K562 (cell line): ENCODE data around the gene EML1. TPM values are rescaled to one million over a fixed set of nuclear protein-coding genes. Genes with fewer than 3 reads are reported as not detected.
A peak's percentile ranks its signal among the peaks of the same experiment; 100 is the strongest.

Experiments
- ATAC-seq: fragments of 200-7000 bp; cut with Tn5 transposase; 3 replicates; pipeline ENCODE4 v1.9.1; 2020; ENCODE audit warnings: moderate library complexity
- BruUV-seq: library from RNA; stranded (reverse); fragments of 400-500 nt; replicated peaks from 2 replicates; lab custom pipeline; 2021; lab: Mats Ljungman, UMichigan
- CTCF ChIA-PET: fragments of 300-600 bp; formaldehyde crosslinking; extraction: SDS; loops from one replicate; lab custom pipeline; 2021; ENCODE audit warnings: low intra/inter-chr PET ratio; lab: Yijun Ruan, JAX
- POLR2A ChIA-PET: fragments of 300-600, 350-650 bp; sonication (Branson Sonifier 250); formaldehyde crosslinking; extraction: SDS; loops from one replicate; lab custom pipeline; 2021; ENCODE audit warnings: antibody characterized with exemption, inconsistent platforms; lab: Yijun Ruan, JAX
- DNase-seq, 4 experiments: peaks; one replicate each; pipeline versions ENCODE4 v3.0.0 to v3.0.0-alpha.2; 2011 to 2018; ENCODE audit warnings: low spot score in 3 of 4, mixed read lengths in 3 of 4; ENCODE audit errors: extremely low read depth in 1 of 4
- FAIRE-seq: peaks from 2 replicates; lab custom pipeline; 2011; peaks lifted over from hg19 to GRCh38; lab: Jason Lieb, UNC
- H2AFZ ChIP-seq: 2 replicates; pipeline ENCODE4 v1.6.0; 2011; ENCODE audit warnings: low read depth, low read length, control low read depth, inconsistent platforms
- H3K27ac ChIP-seq: fragments of 200-600 bp; 3 replicates; pipeline ENCODE4 v1.8.0; 2011; ENCODE audit warnings: low read depth, mild to moderate bottlenecking, control low read depth, inconsistent platforms, low read length, moderate library complexity, mixed read lengths; ENCODE audit errors: extremely low read depth
- H3K27me3 ChIP-seq, 2 experiments: fragments of 300-600 bp in 1 of 2; 2 replicates in 1 of 2; 3 replicates in 1 of 2; pipeline versions ENCODE4 v1.6.0 to v1.8.0; 2011; ENCODE audit warnings: inconsistent platforms in 2 of 2, low read length in 2 of 2, mild to moderate bottlenecking in 1 of 2, mixed read lengths in 1 of 2, moderate library complexity in 1 of 2; ENCODE audit not compliant: control insufficient read depth in 2 of 2, insufficient read depth in 2 of 2
- H3K36me3 ChIP-seq: fragments of 300-600 bp; 3 replicates; pipeline ENCODE4 v1.8.0; 2011; ENCODE audit warnings: mild to moderate bottlenecking, low read length, inconsistent platforms; ENCODE audit not compliant: control insufficient read depth, insufficient read depth
- H3K4me1 ChIP-seq, 2 experiments: fragments of 200-600 bp in 1 of 2; replicated peaks in 1 of 2; 2 replicates in 1 of 2; 3 replicates in 1 of 2; pipeline versions ENCODE4 v1.5.1 to v1.8.0; 2011; ENCODE audit warnings: inconsistent platforms in 2 of 2, low read length in 2 of 2, mild to moderate bottlenecking in 1 of 2, mixed read lengths in 1 of 2, moderate library complexity in 1 of 2; ENCODE audit not compliant: control insufficient read depth in 2 of 2, insufficient read depth in 2 of 2
- H3K4me2 ChIP-seq: 2 replicates; pipeline ENCODE4 v1.6.1; 2011; ENCODE audit warnings: low read length, control low read depth, inconsistent platforms, mixed read lengths; ENCODE audit not compliant: insufficient read depth
- H3K4me3 ChIP-seq: fragments of 200-600 bp; sonication (generic), shearing (Covaris generic); 2 replicates; pipeline ENCODE4 v1.5.1; 2016; ENCODE audit warnings: control low read depth, inconsistent platforms
- H3K79me2 ChIP-seq: fragments of 200-600 bp; 3 replicates; pipeline ENCODE4 v1.8.0; 2011; ENCODE audit warnings: low read length, inconsistent platforms; ENCODE audit not compliant: control insufficient read depth, insufficient read depth
- H3K9ac ChIP-seq, 2 experiments: 2 replicates each; pipeline versions ENCODE4 v1.6.0 to v1.6.1; 2011; ENCODE audit warnings: low read depth in 2 of 2, low read length in 2 of 2, control low read depth in 1 of 2, inconsistent platforms in 1 of 2, mild to moderate bottlenecking in 1 of 2, mixed read lengths in 1 of 2; ENCODE audit not compliant: insufficient read depth in 1 of 2
- H3K9me1 ChIP-seq: one replicate; pipeline ENCODE4 v1.6.0; 2011; ENCODE audit warnings: inconsistent platforms, mild to moderate bottlenecking, low read length, moderate library complexity; ENCODE audit not compliant: control insufficient read depth, insufficient read depth
- H3K9me3 ChIP-seq: replicated peaks from 2 replicates; pipeline ENCODE4 v1.5.1; 2011; ENCODE audit warnings: low read depth, low read length, inconsistent platforms; ENCODE audit not compliant: control insufficient read depth, insufficient read depth
- H4K20me1 ChIP-seq: replicated peaks from 2 replicates; pipeline ENCODE4 v1.6.1; 2011; ENCODE audit warnings: low read length, inconsistent platforms, mixed read lengths; ENCODE audit not compliant: control insufficient read depth, insufficient read depth
- E2F6 ChIP-seq, 2 experiments: IDR thresholded peaks; 2 replicates each; pipeline ENCODE4 v1.6.1; 2011; ENCODE audit warnings: borderline replicate concordance in 1 of 2, control low read depth in 1 of 2, low read depth in 1 of 2, low read length in 1 of 2, mild to moderate bottlenecking in 1 of 2, mixed read lengths in 1 of 2, moderate library complexity in 1 of 2; ENCODE audit not compliant: insufficient read depth in 1 of 2, insufficient read length in 1 of 2, poor library complexity in 1 of 2, severe bottlenecking in 1 of 2; ENCODE audit errors: extremely low read depth in 1 of 2
- FIP1L1 ChIP-seq: fragments of 200-400 bp; formaldehyde crosslinking; IDR thresholded peaks from 2 replicates; pipeline ENCODE4 v1.6.1; 2018; ENCODE audit warnings: mild to moderate bottlenecking, low read depth, low read length; ENCODE audit not compliant: poor library complexity, severe bottlenecking
- L3MBTL2 ChIP-seq: fragments of 450-650 bp; IDR thresholded peaks from 2 replicates; pipeline ENCODE4 v1.6.1; 2016; ENCODE audit warnings: mild to moderate bottlenecking, moderate library complexity
- WGBS: fragments of 100-300 bp; shearing (Covaris generic); methylation state at CpG from one replicate; pipeline ENCODE4 v1.1.6; 2016; ENCODE audit warnings: low coverage, mixed read lengths; ENCODE audit not compliant: insufficient coverage; ENCODE audit errors: missing lambda C conversion rate; 5-methylcytosine and 5-hydroxymethylcytosine counted together
- in situ Hi-C: fragments of 300-500 bp; cut with MboI; formaldehyde crosslinking; loops from 4 replicates; pipeline ENCODE4 v1.15.0; 2018; ENCODE audit warnings: inconsistent platforms, mixed read lengths
- intact Hi-C: fragments of 100-400 bp; cut with micrococcal nuclease; formaldehyde crosslinking; loops from 2 replicates; pipeline ENCODE4 v1.14.2; 2022
- polyA plus RNA-seq, 8 experiments: library from polyadenylated mRNA; depleted of rRNA in 4 of 8; stranded (reverse) in 5 of 8; unstranded in 3 of 8; fragments of >200 nt; fragmentation: Nextera tagmentation in 2 of 8; fragmentation: Illumina TruSeq in 1 of 8; extraction: Ambion mirVana in 2 of 8; extraction: Trizol in 1 of 8; gene quantifications; 2 replicates each; pipeline versions ENCODE4 v1.2.1 to v1.2.3, GENCODE V29; 2011 to 2014; ENCODE audit warnings: inconsistent platforms in 1 of 8, missing spikeins in 1 of 8
- total RNA-seq, 7 experiments: library from RNA; depleted of rRNA in 6 of 7; stranded (reverse); fragments of >200 nt in 6 of 7; fragmentation: Illumina TruSeq in 2 of 7; extraction: Trizol in 2 of 7; gene quantifications; 2 replicates each; pipeline versions ENCODE4 v1.2.1 to v1.2.3, GENCODE V29; 2011 to 2021; ENCODE audit warnings: low replicate concordance in 1 of 7

EML1 gene
- total and polyA plus RNA-seq, 9 of the 15 experiments (the other 6 are each of a cell fraction or from before 2014, with no cell fraction given): 0.01 to 0.35 (median 0.07) TPM; not detected in 2

GRCh38 chr14:99907761-99908652, 114.8 kb downstream of the EML1 start:
- H3K4me2 ChIP-seq: no peak overlapping the region
- no peak overlapping the region for H3K27ac ChIP-seq
- H3K27me3 ChIP-seq: peaks cover 8 to 24% of the 10 kb centered on the region in 2 experiments
- no peak for DNase-seq
- no peak for ATAC-seq
- TF ChIP-seq E2F6 (IDR thresholded peaks at IDR 0.05; ENCODE audit: borderline replicate concordance in 1 of 2, extremely low read depth in 1 of 2, insufficient read depth in 1 of 2, insufficient read length in 1 of 2, low read depth in 1 of 2, low read length in 1 of 2, poor library complexity in 1 of 2, severe bottlenecking in 1 of 2): peak in 1 of 2 experiments; percentile 23
- TF ChIP-seq L3MBTL2: peak; percentile 45
- no peak for TF ChIP-seq FIP1L1
- TF ChIP-seq, all 486 proteins: peak for 2
- Histone ChIP-seq H4K20me1 (no peaks in the 10 kb centered on the region), H3K4me3 (no peak overlapping the region), H3K9ac (no peak overlapping the region), H3K79me2 (no peaks in the 10 kb centered on the region), H3K9me3 (no peaks in the 10 kb centered on the region), H3K4me1 (peaks cover 0 to 4% of the 10 kb centered on the region in 2 experiments; a peak in 1 of 5 replicates), H2AFZ (no peak overlapping the region), H3K9me1 (no peaks in the 10 kb centered on the region), H3K36me3 (no peaks in the 10 kb centered on the region)
- BruUV-seq: no TSS peak
- FAIRE-seq: no peak
- intact Hi-C loops (no loop called here), in situ Hi-C loops (no loop called here)
- CTCF ChIA-PET: no interaction called here
- POLR2A ChIA-PET: no interaction called here
- 12% methylated on average over 22 of the region's 24 CpGs for WGBS
